H9 (cell line): ENCODE measurements around the gene NTRK2. TPM values are rescaled to one million over a fixed set of nuclear protein-coding genes. Genes with fewer than 3 reads are reported as not detected.

ENCODE experiments used
- DNase-seq: peaks from one replicate; pipeline ENCODE4 v3.0.0-alpha.2; 2017
- H2AFZ ChIP-seq: one replicate; pipeline ENCODE4 v1.6.1; 2013; ENCODE audit warnings: mild to moderate bottlenecking, low read length, control low read depth, moderate library complexity
- H2AK5ac ChIP-seq: 2 replicates; pipeline ENCODE4 v1.6.1; 2013; ENCODE audit warnings: low read length, control low read depth, mixed read lengths; ENCODE audit not compliant: insufficient read length
- H2BK120ac ChIP-seq: one replicate; pipeline ENCODE4 v1.6.1; 2013; ENCODE audit warnings: low read depth, mild to moderate bottlenecking, low read length, control low read depth, inconsistent platforms; ENCODE audit not compliant: poor library complexity, severe bottlenecking
- H2BK12ac ChIP-seq: 2 replicates; pipeline ENCODE4 v1.6.1; 2013; ENCODE audit warnings: low read length, control low read depth, mixed read lengths, low read depth; ENCODE audit not compliant: insufficient read length
- H2BK15ac ChIP-seq: 2 replicates; pipeline ENCODE4 v1.6.1; 2013; ENCODE audit warnings: low read depth, low read length, control low read depth
- H2BK20ac ChIP-seq: one replicate; pipeline ENCODE4 v1.6.1; 2013; ENCODE audit warnings: low read depth, mild to moderate bottlenecking, low read length, control low read depth, inconsistent platforms; ENCODE audit not compliant: poor library complexity, severe bottlenecking
- H2BK5ac ChIP-seq: 2 replicates; pipeline ENCODE4 v1.6.1; 2013; ENCODE audit warnings: low read length, control low read depth, mixed read lengths; ENCODE audit not compliant: insufficient read length
- H3K14ac ChIP-seq: 2 replicates; pipeline ENCODE4 v1.6.1; 2013; ENCODE audit warnings: low read length, control low read depth; ENCODE audit not compliant: insufficient read depth
- H3K18ac ChIP-seq: 2 replicates; pipeline ENCODE4 v1.6.1; 2013; ENCODE audit warnings: low read depth, mild to moderate bottlenecking, mixed read lengths, low read length, control low read depth; ENCODE audit not compliant: insufficient read length
- H3K23ac ChIP-seq: 2 replicates; pipeline ENCODE4 v1.6.1; 2013; ENCODE audit warnings: low read length, control low read depth, mixed read lengths, low read depth; ENCODE audit not compliant: insufficient read length
- H3K23me2 ChIP-seq: 2 replicates; pipeline ENCODE4 v1.6.1; 2013; ENCODE audit warnings: low read depth, mild to moderate bottlenecking, mixed read lengths, low read length, control low read depth; ENCODE audit not compliant: insufficient read length, poor library complexity, severe bottlenecking
- H3K27ac ChIP-seq: 2 replicates; pipeline ENCODE4 v1.5.1; 2013; ENCODE audit warnings: low read length, control low read depth, mixed read lengths, low read depth; ENCODE audit not compliant: insufficient read length
- H3K27me3 ChIP-seq: 2 replicates; pipeline ENCODE4 v1.6.1; 2013; ENCODE audit warnings: low read length, control low read depth, inconsistent platforms; ENCODE audit not compliant: insufficient read depth
- H3K4ac ChIP-seq: 2 replicates; pipeline ENCODE4 v1.6.1; 2013; ENCODE audit warnings: low read depth, mild to moderate bottlenecking, control low read depth, inconsistent platforms, low read length, moderate library complexity
- H3K4me1 ChIP-seq: 2 replicates; pipeline ENCODE4 v1.6.1; 2013; ENCODE audit warnings: low read length, control low read depth, inconsistent platforms; ENCODE audit not compliant: insufficient read depth
- H3K4me2 ChIP-seq: 2 replicates; pipeline ENCODE4 v1.6.1; 2013; ENCODE audit warnings: low read length, control low read depth, mixed read lengths; ENCODE audit not compliant: insufficient read length, insufficient read depth
- H3K56ac ChIP-seq: 2 replicates; pipeline ENCODE4 v1.6.1; 2013; ENCODE audit warnings: low read depth, mild to moderate bottlenecking, mixed read lengths, low read length, control low read depth; ENCODE audit not compliant: insufficient read length
- H3K79me1 ChIP-seq: 2 replicates; pipeline ENCODE4 v1.6.1; 2013; ENCODE audit warnings: low read depth, mild to moderate bottlenecking, moderate library complexity, low read length, control low read depth, inconsistent platforms; ENCODE audit not compliant: insufficient read depth, poor library complexity, severe bottlenecking
- H3K79me2 ChIP-seq: 2 replicates; pipeline ENCODE4 v1.6.1; 2013; ENCODE audit warnings: low read length, control low read depth, inconsistent platforms; ENCODE audit not compliant: insufficient read depth
- H3K9ac ChIP-seq: 2 replicates; pipeline ENCODE4 v1.6.1; 2013; ENCODE audit warnings: low read length, control low read depth, mixed read lengths; ENCODE audit not compliant: insufficient read length; ENCODE audit errors: extremely low read depth
- H3K9me3 ChIP-seq: one replicate; pipeline ENCODE4 v1.6.1; 2013; ENCODE audit warnings: low read depth, low read length, inconsistent platforms; ENCODE audit not compliant: control insufficient read depth
- H3T11ph ChIP-seq: one replicate; pipeline ENCODE4 v1.6.1; 2013; ENCODE audit warnings: mild to moderate bottlenecking, low read length, control low read depth, inconsistent platforms
- H4K20me1 ChIP-seq: one replicate; pipeline ENCODE4 v1.6.1; 2013; ENCODE audit not compliant: control insufficient read depth, insufficient read length, insufficient read depth
- H4K5ac ChIP-seq: 2 replicates; pipeline ENCODE4 v1.6.1; 2013; ENCODE audit warnings: low read depth, mild to moderate bottlenecking, mixed read lengths, low read length, control low read depth; ENCODE audit not compliant: insufficient read length
- H4K8ac ChIP-seq: replicated peaks from 2 replicates; pipeline ENCODE4 v1.6.1; 2013; ENCODE audit warnings: low read length, control low read depth, mixed read lengths, low read depth; ENCODE audit not compliant: insufficient read length
- H4K91ac ChIP-seq: 2 replicates; pipeline ENCODE4 v1.6.1; 2013; ENCODE audit warnings: low read depth, mild to moderate bottlenecking, moderate library complexity, mixed read lengths, low read length, control low read depth; ENCODE audit not compliant: insufficient read length
- H3K27ac Mint-ChIP-seq, 3 experiments: 2 replicates in 2 of 3; 3 replicates in 1 of 3; pipeline ENCODE4 v1.8.0; 2020 to 2021; ENCODE audit warnings: mixed read lengths in 3 of 3, mild to moderate bottlenecking in 1 of 3, moderate library complexity in 1 of 3
- H3K27me3 Mint-ChIP-seq: 2 replicates; pipeline ENCODE4 v1.8.0; 2021; ENCODE audit warnings: low read depth, mild to moderate bottlenecking, moderate library complexity, mixed read lengths
- H3K36me3 Mint-ChIP-seq, 3 experiments: 2 replicates in 2 of 3; 3 replicates in 1 of 3; pipeline ENCODE4 v1.8.0; 2020 to 2021; ENCODE audit warnings: low read depth in 3 of 3, mixed read lengths in 3 of 3; ENCODE audit not compliant: insufficient read depth in 1 of 3
- H3K4me1 Mint-ChIP-seq, 2 experiments: 2 replicates each; pipeline ENCODE4 v1.8.0; 2020; ENCODE audit warnings: mixed read lengths in 2 of 2
- H3K4me3 Mint-ChIP-seq, 2 experiments: 2 replicates in 1 of 2; 3 replicates in 1 of 2; pipeline ENCODE4 v1.8.0; 2020 to 2021; ENCODE audit warnings: mild to moderate bottlenecking in 2 of 2, mixed read lengths in 2 of 2, moderate library complexity in 1 of 2
- H3K9me3 Mint-ChIP-seq, 2 experiments: 2 replicates in 1 of 2; 3 replicates in 1 of 2; pipeline ENCODE4 v1.8.0; 2020; ENCODE audit warnings: mild to moderate bottlenecking in 2 of 2, mixed read lengths in 2 of 2, moderate library complexity in 1 of 2
- CTCF ChIP-seq: fragments of 200-600 bp; sonication (generic); conservative IDR thresholded peaks from 3 replicates; pipeline ENCODE4 v1.8.0; 2021; ENCODE audit warnings: antibody characterized with exemption, mild to moderate bottlenecking
- WGBS: extraction: QIAGEN DNeasy Blood & Tissue Kit; methylation state at CpG from one replicate; pipeline ENCODE4 v1.1.7; 2013; ENCODE audit warnings: missing lambda C conversion rate, low lambda C conversion rate, mixed read lengths; ENCODE audit not compliant: insufficient read length; ENCODE audit errors: extremely low coverage; 5-methylcytosine and 5-hydroxymethylcytosine counted together
- total RNA-seq: library from RNA; stranded (reverse); gene quantifications from 2 replicates; pipeline ENCODE4 v1.2.1, GENCODE V29; 2021

The NTRK2 gene
- total RNA-seq, 1 experiment from 2014 or later: 0.02 TPM

- Mint-ChIP-seq H3K27ac (no peak overlapping the region), H3K4me1 (no peaks in the 10 kb centered on the region), H3K4me3 (no peak overlapping the region), H3K36me3 (no peaks in the 10 kb centered on the region), H3K9me3 (no peaks in the 10 kb centered on the region; a peak in 1 of 5 replicates), H3K27me3 (no peaks in the 10 kb centered on the region; the same call in 1 of the 2 replicates)
- H2BK120ac ChIP-seq: no peak overlapping the region
- H3K9me3 ChIP-seq: no peaks in the 10 kb centered on the region
- H3K79me1 ChIP-seq: no peaks in the 10 kb centered on the region
- H2BK12ac ChIP-seq: no peak overlapping the region
- no peak for TF ChIP-seq CTCF
- H3K79me2 ChIP-seq: no peaks in the 10 kb centered on the region
- H3K23ac ChIP-seq: no peak overlapping the region
- no peaks in the 10 kb centered on the region for H3K27me3 ChIP-seq
- no peak overlapping the region for H3K27ac ChIP-seq
- no peak overlapping the region for H3K56ac ChIP-seq
- DNase-seq: no peak
- no peak overlapping the region for H3K4me2 ChIP-seq
- no peak overlapping the region for H3K14ac ChIP-seq
- no CpG with 5 or more reads among the region's 1 CpG for WGBS
- no peak overlapping the region for H2BK15ac ChIP-seq
- no peaks in the 10 kb centered on the region for H3K23me2 ChIP-seq
- H2AK5ac ChIP-seq: no peak overlapping the region
- H4K20me1 ChIP-seq: no peaks in the 10 kb centered on the region
- H3K18ac ChIP-seq: no peak overlapping the region
- H3T11ph ChIP-seq: no peak overlapping the region
- H2BK5ac ChIP-seq: no peak overlapping the region
- no peak overlapping the region for H2AFZ ChIP-seq
- H3K9ac ChIP-seq: no peak overlapping the region
- H4K8ac ChIP-seq: no peak overlapping the region
- H4K91ac ChIP-seq: no peak overlapping the region
- no peak overlapping the region for H2BK20ac ChIP-seq
- H4K5ac ChIP-seq: no peak overlapping the region
- no peak overlapping the region for H3K4ac ChIP-seq
- H3K4me1 ChIP-seq: no peaks in the 10 kb centered on the region
Measured at GRCh38 chr9:85025638-85026037, 356.1 kb downstream of the NTRK2 start.
